HepG2 (cell line): ENCODE measurements around the gene RECK.

Experiments used
- BHLHE40 ChIP-seq: IDR thresholded peaks from 2 replicates; pipeline ENCODE4 v1.6.1; 2011; ENCODE audit warnings: low read length, improper control_type of control experiment
- FOXK1 ChIP-seq: sonication (generic); formaldehyde crosslinking; IDR thresholded peaks from 2 replicates; pipeline ENCODE4 v1.4.0; 2020; ENCODE audit warnings: low read depth, missing genetic modification reagents, borderline replicate concordance
- MTF1 ChIP-seq: sonication (generic); formaldehyde crosslinking; IDR thresholded peaks from 2 replicates; pipeline ENCODE4 v1.5.0; 2020; ENCODE audit warnings: missing genetic modification reagents
- RBM22 ChIP-seq: fragments of 200-400 bp; formaldehyde crosslinking; optimal IDR thresholded peaks from 2 replicates; pipeline ENCODE3; 2017; ENCODE audit warnings: mild to moderate bottlenecking, low read length, moderate library complexity
- RNF2 ChIP-seq: fragments of 450-650 bp; conservative IDR thresholded peaks from 2 replicates; pipeline ENCODE4 v1.6.1; 2016; ENCODE audit warnings: low read depth
- RXRA ChIP-seq: sonication (generic); formaldehyde crosslinking; IDR thresholded peaks from 2 replicates; pipeline ENCODE4 v1.5.1; 2020; ENCODE audit warnings: missing genetic modification reagents
- SAFB2 ChIP-seq: sonication (generic); formaldehyde crosslinking; IDR thresholded peaks from 2 replicates; pipeline ENCODE4 v1.5.1; 2020; ENCODE audit warnings: missing genetic modification reagents, low read depth, mild to moderate bottlenecking, borderline replicate concordance
- TBL1XR1 ChIP-seq: fragments of 150-350 bp; IDR thresholded peaks from 2 replicates; pipeline ENCODE4 v1.6.1; 2014; ENCODE audit warnings: borderline replicate concordance, low read length; ENCODE audit not compliant: partially characterized antibody
- TEAD2 ChIP-seq: sonication (generic); formaldehyde crosslinking; IDR thresholded peaks from 2 replicates; pipeline ENCODE4 v1.9.0; 2021; ENCODE audit warnings: missing genetic modification reagents
- TF ChIP-seq, protein P1 (sequence below): sonication (generic); formaldehyde crosslinking; IDR thresholded peaks from 2 replicates; pipeline ENCODE4 v1.5.0; 2020; ENCODE audit warnings: mild to moderate bottlenecking, missing genetic modification reagents, moderate library complexity
- TF ChIP-seq, protein P2 (sequence below): sonication (generic); formaldehyde crosslinking; conservative IDR thresholded peaks from 2 replicates; pipeline ENCODE4 v1.8.1; 2023; ENCODE audit warnings: missing genetic modification reagents

DNA sequence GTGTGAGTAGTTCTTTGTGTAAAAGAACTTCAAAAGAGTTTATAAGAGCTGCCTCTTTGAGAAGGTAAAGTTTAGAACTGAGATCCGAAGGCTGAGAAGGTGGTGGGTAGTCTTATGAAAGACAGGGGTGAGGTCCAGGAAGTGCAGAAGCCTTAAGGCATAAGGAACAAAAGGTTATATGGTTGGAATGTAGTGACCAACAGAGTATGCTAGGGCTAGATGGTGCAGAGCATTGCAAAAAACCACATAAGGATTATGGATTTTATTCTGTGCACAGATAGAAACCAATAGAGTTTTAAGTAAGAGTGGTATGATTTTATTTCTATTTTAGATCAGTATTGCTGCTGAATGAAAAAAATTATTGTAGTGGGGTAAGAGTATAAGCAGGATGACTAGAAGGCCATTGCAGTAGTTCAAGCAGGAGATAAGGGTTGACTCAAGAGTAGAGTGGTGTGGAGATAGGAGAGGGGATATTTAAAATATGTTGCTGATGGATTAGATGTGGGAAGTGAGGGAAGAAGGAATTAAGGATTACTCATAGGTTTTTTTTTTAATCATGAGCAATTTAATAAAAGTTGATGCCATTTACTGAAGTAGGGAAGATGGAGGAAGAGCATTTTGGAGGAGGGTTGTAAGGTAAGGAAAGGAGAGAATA is 3.7 kb downstream of the RECK start:
- TF ChIP-seq RXRA (CRISPR knock-in tag): no peak
- no peak for TF ChIP-seq SAFB2 (CRISPR knock-in tag)
- no peak for TF ChIP-seq TBL1XR1
- TF ChIP-seq MTF1 (CRISPR knock-in tag): no peak
- no peak for TF ChIP-seq RNF2
- TF ChIP-seq BHLHE40: no peak
- TF ChIP-seq, protein P1, sequence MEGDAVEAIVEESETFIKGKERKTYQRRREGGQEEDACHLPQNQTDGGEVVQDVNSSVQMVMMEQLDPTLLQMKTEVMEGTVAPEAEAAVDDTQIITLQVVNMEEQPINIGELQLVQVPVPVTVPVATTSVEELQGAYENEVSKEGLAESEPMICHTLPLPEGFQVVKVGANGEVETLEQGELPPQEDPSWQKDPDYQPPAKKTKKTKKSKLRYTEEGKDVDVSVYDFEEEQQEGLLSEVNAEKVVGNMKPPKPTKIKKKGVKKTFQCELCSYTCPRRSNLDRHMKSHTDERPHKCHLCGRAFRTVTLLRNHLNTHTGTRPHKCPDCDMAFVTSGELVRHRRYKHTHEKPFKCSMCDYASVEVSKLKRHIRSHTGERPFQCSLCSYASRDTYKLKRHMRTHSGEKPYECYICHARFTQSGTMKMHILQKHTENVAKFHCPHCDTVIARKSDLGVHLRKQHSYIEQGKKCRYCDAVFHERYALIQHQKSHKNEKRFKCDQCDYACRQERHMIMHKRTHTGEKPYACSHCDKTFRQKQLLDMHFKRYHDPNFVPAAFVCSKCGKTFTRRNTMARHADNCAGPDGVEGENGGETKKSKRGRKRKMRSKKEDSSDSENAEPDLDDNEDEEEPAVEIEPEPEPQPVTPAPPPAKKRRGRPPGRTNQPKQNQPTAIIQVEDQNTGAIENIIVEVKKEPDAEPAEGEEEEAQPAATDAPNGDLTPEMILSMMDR: no peak
- TF ChIP-seq, protein P2, sequence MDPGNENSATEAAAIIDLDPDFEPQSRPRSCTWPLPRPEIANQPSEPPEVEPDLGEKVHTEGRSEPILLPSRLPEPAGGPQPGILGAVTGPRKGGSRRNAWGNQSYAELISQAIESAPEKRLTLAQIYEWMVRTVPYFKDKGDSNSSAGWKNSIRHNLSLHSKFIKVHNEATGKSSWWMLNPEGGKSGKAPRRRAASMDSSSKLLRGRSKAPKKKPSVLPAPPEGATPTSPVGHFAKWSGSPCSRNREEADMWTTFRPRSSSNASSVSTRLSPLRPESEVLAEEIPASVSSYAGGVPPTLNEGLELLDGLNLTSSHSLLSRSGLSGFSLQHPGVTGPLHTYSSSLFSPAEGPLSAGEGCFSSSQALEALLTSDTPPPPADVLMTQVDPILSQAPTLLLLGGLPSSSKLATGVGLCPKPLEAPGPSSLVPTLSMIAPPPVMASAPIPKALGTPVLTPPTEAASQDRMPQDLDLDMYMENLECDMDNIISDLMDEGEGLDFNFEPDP (CRISPR knock-in tag): no peak
- TF ChIP-seq FOXK1 (CRISPR knock-in tag): no peak
- TF ChIP-seq RBM22: no peak
- no peak for TF ChIP-seq TEAD2 (CRISPR knock-in tag)
